ENCODE measurements around the gene RBFOX2. TPM values are rescaled to one million over a fixed set of nuclear protein-coding genes. Genes with fewer than 3 reads are reported as not detected.

The RBFOX2 gene
- total and polyA plus RNA-seq, 2 donors (not counting 3 experiments of a cell fraction or from before 2014, with no cell fraction given) = 125 to 142 TPM

GRCh38 chr22:35884529-35884928 is 144.1 kb downstream of the RBFOX2 start:
- no peak overlapping the region for H3K27ac ChIP-seq (ENCODE audit: insufficient read depth, low read depth, low read length)
- intact Hi-C loops (cut with micrococcal nuclease) (loop anchor here (5.0 kb wide), 1 partner anchor 42 kb away; no protein-coding TSS in a partner anchor), dilution Hi-C loops (cut with MboI; ENCODE audit: extremely low pct_ligation_motif_present, low sequenced_read_pairs) (no loop called here)
- H3K27me3 ChIP-seq (ENCODE audit: control insufficient read depth in 2 of 2, insufficient read depth in 2 of 2, low read length in 2 of 2) = no peaks in the 10 kb centered on the region
- H3K4me3 ChIP-seq (replicated peaks in 1 of 3; ENCODE audit: insufficient read depth in 1 of 3, low read depth in 1 of 3, low read length in 3 of 3) = no peak overlapping the region
- no TSS peak for BruUV-seq (replicated peaks)
- H4K20me1 ChIP-seq (replicated peaks; ENCODE audit: control insufficient read depth, extremely low read depth, insufficient read depth, low read length) = no peaks in the 10 kb centered on the region
- FAIRE-seq (no peak), DNase-seq (ENCODE audit: low read depth, low spot score) (no peak)
- H2AFZ ChIP-seq (ENCODE audit: low read depth, low read length) = no peak overlapping the region
- no peak for TF ChIP-seq MAX (IDR thresholded peaks at IDR 0.05; ENCODE audit: insufficient read depth, insufficient read length)
- no peak for TF ChIP-seq POLR2AphosphoS5 (IDR thresholded peaks at IDR 0.05; ENCODE audit: insufficient read depth, low read depth, low read length)
- no peak for TF ChIP-seq POLR2A (IDR thresholded peaks at IDR 0.05; ENCODE audit: low read depth, low read length)
- no peak for TF ChIP-seq GATA2 (IDR thresholded peaks at IDR 0.05; ENCODE audit: insufficient read depth, insufficient read length, low read depth, low read length)
- TF ChIP-seq FOS (IDR thresholded peaks at IDR 0.05; ENCODE audit: borderline replicate concordance, insufficient read depth, low read length) = no peak
- no peak for TF ChIP-seq EZH2 (IDR thresholded peaks at IDR 0.05; ENCODE audit: borderline replicate concordance, low read depth, low read length, severe bottlenecking)
- TF ChIP-seq MYC (IDR thresholded peaks at IDR 0.05; ENCODE audit: low read depth, low read length) = no peak
- no peak for TF ChIP-seq JUN (IDR thresholded peaks at IDR 0.05; ENCODE audit: borderline replicate concordance, insufficient read depth, insufficient read length, low read depth)
- TF ChIP-seq CTCF (IDR thresholded peaks at IDR 0.05; ENCODE audit: extremely low read depth in 1 of 2, insufficient read depth in 1 of 2, low read depth in 1 of 2, low read length in 2 of 2) = no peak
- H3K36me3 ChIP-seq (ENCODE audit: control insufficient read depth in 2 of 2, extremely low read depth in 1 of 2, insufficient read depth in 2 of 2, low read length in 2 of 2) = no peaks in the 10 kb centered on the region
- no peaks in the 10 kb centered on the region for H3K9me3 ChIP-seq (replicated peaks; ENCODE audit: control insufficient read depth, insufficient read depth, low read length)
- ChIA-PET CTCF (interaction anchor here (0.7 to 2.5 kb wide), 4 partner anchors 8 to 36 kb away, joined by 3 to 9 read pairs (median 3); no protein-coding TSS in a partner anchor), POLR2A (no interaction called here)
- H3K4me2 ChIP-seq (ENCODE audit: insufficient read depth, low read length) = no peak overlapping the region
- H3K4me1 ChIP-seq (ENCODE audit: control insufficient read depth, extremely low read depth, insufficient read depth, low read length) = peaks cover 18% of the 10 kb centered on the region
- H3K79me2 ChIP-seq (ENCODE audit: control insufficient read depth, insufficient read depth, low read length) = peaks cover 23% of the 10 kb centered on the region
- H3K9me1 ChIP-seq (replicated peaks; ENCODE audit: control insufficient read depth, extremely low read depth, insufficient read depth, low read length) = no peaks in the 10 kb centered on the region
- H3K9ac ChIP-seq (replicated peaks; ENCODE audit: extremely low read depth, insufficient read depth, low read length) = no peak overlapping the region
